ENCODE data around the gene RANBP10.

RANBP10 gene

DNA sequence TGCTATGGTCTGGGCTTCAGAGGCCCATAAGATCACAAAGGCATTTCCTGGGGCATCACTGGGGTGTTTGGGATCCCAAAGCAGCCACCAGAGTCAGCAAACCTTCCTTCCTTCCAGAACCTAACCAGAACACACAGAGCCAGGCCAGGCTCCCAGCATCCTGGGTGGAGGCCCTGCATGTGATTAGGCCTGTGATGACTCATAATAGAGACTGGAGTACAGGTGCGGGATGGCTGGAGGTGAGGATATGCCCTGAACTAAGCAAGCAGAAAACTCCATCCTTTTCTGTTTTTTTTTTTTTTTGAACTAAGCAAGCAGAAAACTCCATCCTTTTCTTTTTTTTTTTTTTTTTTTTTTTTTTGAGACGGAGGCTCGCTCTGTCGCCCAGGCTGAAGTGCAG lies 69.5 kb downstream of the RANBP10 start:
- DNase-seq: no peak

DNA sequence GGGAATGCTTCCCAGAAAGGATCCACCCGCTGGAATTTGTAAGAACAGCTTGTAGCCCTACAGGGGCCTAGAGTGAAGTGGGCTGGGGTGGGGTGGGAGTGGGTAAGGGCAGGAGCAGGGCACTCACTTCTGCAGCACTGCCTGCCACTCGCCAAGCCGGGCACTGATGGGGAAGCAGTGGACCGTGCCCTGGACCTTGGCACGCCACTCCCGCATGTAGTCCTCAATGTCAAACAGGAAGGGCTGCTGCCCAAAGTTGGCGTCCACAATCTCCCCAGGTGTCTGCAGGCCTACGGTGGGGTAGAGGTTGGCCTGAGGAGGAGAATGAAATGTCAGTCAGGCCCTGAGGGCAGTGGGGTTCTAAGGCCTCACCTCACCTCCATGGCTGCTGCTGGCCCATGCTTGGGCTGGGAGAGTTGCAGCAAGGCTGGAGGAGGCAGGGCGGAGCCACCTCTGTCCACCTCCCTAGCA lies 71.6 kb downstream of the RANBP10 start:
- no peak for DNase-seq

DNA sequence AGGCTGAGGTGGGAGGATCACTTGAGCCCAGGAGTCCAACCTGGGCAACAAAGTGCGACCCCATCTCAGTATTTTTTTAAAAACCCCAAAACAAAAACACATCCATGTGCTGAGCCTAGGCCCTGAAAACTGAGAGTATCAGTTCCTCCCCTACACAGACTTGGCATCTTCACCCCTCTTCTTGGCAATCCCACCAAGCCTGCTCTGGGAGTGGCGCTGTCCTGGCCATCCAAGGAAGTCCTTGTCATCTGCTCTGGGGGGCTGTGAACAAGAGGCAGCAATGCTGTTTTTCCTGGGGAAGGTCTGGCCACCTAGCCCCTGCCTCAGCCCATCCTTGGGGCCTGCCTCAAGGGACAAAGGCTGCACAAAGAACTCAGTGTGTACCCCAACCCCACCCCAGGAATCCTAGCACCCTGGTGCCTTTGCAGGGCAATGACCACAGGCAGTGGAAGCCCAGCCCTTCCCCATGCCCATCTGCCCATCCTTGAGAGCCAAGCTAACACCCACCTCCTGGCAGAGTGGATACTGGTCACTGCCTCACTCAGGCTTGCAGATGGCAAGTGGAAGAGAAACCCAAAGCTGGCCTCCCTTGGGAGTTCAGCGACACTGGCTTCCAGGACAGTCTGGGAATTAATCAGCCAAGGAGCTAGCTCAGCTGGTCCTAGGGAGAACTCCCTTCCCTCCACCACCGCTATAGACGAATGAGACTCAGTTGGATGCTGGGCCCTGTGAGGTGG lies 72.5 kb downstream of the RANBP10 start:
- no peak for DNase-seq

DNA sequence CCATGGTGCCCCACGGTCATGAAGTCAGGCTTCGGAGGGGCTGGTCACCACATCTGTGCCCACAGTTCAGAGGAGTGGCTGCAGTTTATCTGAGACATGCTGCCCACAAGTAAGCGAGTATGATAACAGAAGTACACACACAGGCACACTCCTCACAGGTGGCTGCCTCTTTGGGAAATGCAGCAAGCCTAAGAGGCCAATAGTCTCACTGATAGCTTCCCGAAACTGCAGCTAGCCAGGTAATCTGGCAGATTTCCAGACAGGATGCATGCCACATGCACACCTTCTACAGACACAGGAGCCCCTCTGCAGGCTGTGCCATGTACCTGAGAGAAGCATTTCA lies 74.6 kb downstream of the RANBP10 start:
- no peak for DNase-seq

DNA sequence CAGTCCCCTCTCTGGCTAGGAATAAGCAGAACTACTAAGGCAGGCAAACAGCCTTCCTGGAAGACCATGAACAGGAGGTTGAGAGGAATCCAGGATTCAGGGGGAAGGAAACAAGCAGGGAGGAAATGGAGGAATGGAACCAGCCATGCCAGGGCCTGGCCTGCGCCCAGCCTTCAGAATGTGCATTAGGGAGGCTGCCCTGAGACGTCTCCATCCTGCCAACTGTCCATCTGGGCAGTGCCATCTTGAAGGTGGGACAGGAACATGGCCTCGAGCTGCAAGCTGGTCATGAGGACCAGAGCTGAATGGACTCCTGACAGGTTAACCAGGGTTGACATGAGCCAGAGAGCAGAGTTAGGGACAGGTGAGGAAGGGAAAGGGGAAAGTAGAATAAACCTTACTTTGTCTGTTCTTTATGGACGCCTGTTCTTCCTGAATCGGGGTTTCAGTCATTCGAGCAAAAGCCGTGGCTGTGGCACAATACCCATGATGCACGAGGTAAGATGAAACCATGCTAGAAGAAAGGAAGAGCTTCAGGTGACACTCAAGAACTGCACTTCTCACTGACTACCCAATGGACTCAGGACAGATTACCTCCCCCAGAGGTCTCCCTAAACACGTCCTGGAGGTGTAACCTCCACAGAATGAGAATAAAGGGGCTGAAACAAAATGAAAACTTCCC lies 75.1 kb downstream of the RANBP10 start:
- no peak for DNase-seq

DNA sequence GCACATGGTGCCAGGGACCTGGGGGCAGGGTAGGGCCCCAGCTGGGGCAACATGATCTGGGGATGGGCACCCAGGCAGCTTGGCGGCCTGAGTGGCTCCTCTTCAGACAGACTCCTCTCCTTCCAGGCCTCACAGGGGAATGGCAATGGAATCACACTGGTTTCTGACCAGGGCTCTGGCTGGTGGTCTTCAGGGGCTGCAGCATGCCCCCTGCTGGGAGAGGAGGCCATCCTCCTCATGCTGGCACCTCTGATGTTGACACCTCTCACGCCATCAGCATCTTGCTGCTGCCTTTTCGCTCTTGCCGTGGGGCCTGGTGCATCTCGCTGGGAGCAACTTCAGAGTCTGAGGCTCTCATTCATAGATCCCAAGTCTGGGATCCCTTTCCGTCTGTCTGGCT lies 76.0 kb downstream of the RANBP10 start:
- no peak for DNase-seq

DNA sequence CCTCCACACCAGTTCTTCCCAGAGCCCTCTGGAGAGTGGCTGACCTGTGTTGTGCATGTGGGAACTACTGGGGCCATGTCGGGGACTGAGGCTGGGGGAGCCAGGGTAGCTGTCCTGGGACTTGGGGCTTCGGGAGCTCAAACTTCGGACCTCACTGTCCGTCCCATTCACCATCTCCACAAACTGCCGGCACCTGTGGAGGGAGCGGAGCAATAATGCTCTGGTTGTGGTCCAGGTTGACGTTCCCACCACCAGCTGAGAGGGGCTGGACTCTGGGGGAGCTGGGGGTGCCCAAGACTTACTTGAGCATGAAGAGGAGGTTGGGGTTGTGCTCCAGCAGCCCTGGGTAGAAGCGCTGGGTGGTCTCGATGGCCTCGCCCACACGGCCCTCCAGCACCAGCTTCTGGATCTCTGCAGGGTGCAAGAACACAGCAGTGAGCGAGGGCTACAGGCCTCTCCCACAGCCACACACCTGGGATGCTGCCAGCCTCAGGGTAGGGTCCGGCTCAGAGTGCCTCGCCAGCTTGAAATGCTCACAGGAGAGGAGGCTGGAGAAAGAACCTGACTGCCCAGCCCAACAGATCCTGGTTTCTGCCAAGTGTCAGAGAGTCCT lies 76.6 kb downstream of the RANBP10 start:
- DNase-seq: no peak

DNA sequence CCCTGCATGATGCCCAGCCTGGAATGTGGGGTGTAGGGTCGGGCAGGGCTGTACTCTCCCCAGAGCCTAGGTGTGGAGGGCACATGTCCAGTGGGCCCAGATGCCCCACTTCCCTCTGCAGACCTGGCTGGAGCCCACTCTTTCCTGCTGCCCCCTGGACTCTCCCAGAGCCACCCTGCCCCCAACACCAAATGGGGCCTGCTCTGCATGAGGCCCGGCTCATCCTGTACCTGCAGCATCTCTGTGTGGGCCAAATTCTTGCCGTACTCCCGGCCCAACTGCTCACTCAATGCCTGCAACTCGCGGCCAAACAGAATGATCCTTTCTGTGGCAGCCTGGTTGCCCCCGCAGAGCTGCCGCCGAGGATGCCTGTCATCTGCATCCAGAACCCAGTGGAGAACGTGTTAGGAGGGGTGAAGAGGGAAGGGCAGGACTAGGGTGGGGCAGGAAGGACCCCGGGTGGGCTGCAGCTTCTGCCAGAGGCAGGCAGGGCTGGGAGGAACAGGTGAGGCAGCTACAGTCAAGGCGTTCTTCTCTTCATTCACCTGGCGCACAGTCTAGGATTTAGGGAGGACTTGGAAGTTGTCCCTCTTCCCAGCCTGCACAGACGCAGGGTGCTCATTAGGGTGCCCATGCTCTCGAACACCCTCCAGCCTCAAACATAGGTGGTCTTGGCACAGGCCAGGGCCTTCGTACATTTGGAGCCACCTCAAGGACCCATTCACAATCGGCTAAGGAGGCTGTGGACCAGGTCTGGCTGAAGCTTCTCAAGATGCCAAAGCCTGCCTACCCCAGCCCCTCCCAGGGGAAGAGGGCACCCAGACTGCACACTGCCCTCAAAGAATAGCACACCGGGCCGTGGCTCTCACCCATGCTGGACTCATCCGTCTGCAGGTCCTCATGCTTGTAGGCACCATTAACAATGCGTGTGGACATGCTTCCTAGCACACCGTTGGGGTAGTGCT lies 78.6 kb downstream of the RANBP10 start:
- no peak for DNase-seq

DNA sequence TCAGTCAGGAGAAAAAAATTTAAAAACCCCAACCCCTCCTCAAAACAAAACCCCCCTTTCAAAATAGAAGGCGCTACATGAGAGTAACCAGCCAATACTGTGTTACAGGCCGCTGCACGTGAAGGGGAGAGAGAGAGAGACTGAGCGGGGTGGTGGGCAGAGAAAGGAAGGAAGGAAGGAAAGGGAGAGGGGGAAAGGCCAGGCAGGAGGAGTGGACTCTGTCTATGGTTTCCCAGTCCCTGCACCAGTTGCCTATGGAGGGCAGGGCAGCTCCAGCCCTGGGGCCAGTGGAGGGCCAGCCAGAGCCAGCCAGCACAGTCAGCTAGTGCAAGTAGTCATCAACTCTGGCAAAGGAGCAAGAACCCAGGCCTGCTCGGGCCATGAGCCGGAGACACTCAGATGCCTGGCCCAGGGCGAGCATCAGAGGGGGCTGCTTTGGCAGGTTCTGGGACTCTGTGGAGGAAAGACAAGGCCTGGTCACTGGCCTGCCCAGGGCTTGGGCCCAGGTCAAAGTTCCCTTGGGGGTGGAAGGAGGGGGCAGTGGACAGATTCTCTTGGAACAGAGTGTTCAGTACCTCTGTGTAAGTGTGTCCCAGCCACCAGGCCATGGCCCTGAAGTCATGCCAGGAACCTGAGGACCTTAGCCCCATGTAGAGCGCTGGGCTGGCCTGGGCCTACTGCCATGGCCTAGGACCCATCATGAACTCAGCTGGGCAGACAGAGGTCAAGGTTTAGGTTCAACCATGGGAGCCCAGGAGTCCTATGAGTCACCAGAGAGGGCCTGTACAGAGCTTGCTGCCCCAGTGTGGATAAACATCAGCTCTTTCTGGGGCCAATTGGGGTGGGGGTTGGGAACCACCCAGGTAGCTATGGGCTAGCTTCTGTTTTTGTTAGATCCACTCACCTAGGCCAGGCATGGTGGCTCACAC lies 80.0 kb downstream of the RANBP10 start:
- DNase-seq: no peak

DNA sequence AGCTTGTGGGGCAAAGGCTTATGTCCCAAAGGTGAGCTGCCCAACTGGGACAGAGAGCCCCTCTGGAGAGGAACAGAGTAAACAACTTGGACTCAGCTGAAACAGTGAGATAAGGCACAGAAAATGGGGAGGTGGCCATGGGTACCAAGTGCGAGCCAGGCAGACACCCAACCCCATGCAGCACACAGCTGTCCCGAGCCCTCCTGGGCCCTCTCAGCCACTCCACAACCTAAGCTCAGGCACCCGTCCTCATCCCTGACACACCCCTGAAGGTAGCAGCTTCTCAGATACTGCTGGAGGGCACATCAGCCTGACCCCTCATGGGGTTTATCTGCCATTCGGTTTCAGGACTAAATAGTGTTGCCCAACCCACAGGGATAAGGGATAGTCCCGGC lies 82.5 kb downstream of the RANBP10 start:
- no peak for DNase-seq

DNA sequence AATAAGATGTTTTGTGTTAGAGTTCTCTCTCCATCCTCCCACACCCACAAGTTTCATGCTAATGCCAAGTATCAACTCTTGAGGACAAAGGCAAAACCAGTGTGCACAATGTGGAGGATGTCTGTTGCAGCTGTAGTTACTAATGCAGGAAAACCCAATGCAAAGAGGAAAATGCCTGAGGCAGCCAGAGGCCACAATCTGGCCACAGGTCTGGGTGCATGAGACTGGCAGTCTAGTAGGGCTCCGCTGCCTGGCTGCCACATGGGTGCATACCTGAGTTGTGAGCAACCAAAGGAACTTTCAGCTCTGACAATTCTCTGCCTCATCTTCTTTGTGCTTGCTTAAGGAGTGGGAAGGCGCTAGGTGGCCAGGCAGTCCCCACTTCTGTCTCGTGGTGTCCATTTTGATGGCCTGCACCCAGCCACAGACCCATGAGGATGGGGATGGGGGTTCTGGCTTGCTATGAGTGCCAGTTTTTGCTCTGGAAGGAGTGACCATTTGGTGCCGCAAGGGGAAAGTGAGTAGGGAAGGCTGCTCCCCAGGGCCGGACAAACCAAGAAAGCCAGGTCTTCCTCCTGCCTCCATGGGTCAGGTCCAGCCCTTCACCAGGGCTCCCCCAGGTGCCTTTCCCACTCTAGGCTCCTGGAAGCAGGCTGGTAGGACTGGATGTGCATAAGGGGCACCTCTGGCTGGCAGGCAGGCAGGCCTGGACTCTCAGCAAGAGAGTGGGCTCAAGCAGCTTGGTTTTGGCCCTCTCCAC lies 83.0 kb downstream of the RANBP10 start:
- DNase-seq: no peak

DNA sequence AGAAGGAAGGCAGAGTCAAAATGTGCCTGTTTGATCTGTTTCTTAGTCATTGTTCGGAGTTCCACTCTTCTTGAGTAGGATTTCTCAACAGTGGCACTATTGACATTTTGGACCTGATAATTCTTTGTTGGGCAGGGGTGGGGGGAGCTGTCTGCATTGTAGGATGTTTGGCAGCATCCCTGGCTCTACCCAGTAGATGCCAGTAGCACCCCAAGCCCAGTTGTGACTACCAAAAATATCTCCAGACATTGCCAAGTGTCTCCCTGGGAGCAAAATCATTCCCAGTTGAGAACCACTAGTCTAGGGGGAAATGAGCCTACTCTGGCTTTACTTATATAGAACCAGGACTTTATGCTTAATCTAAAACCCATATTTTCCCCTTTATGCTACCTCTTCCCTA lies 86.1 kb downstream of the RANBP10 start:
- no peak for DNase-seq

DNA sequence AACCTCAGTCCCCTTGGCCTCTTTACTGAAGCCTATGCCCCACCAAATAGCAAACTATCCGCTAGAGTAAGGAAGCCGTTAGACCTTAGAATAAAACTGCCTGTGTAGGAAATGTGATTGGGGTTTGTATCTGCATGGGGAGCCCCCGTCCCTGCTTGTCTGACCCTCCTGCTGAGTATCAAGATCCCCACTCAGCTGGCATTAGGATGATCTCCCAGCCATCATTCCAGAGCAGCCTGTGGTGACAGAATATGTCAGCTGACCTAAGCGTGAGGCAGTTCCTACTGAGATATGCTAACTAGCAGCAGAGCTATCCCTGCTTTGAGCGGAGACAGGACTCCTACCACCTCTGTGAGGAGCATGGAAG lies 86.6 kb downstream of the RANBP10 start:
- DNase-seq: peak in 1 of 2 experiments; percentile 17

DNA sequence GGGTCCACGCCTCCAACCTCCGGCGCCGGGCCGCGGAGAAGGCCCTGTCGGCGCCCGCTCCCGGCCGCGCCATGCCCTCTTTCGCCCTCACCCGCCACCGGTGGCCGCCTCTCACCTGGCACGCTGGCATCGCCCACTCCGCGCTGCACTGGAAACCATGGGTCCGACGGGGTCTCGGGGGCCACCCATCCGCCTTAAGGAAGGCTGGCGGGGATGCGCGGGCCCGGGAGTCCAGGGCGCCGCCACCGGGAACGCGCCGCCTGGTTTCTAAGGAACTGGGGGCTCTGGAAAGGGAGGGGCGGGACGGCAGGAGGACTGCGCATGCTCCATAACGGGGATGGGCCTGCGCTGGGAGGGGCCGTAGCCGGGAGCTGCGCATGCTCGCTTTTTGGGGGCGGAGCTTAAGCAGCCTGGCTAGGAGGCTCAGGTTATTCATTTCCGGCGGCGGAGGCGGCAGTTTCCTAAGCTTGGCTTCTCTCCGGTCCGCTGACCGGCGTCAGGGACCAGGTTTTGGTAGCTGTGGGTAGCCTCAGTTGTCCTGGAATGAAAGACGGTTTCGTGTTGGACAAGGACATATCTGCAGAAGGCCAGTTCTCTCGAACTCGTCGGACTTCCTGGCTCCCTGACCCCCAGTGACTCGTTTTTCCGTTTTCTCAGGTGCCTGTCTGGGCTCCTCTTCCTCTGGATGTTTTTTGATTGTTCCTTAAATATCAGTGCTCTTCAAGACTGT lies 87.1 kb downstream of the RANBP10 start, which contains the start of gene GFOD2:
GFOD2 (minus strand) TSS at position 269 of the 730 bp plus-strand sequence. CDS start 33,601 bp downstream, outside the sequence.
- DNase-seq: peak; percentile 67 to 94

DNA sequence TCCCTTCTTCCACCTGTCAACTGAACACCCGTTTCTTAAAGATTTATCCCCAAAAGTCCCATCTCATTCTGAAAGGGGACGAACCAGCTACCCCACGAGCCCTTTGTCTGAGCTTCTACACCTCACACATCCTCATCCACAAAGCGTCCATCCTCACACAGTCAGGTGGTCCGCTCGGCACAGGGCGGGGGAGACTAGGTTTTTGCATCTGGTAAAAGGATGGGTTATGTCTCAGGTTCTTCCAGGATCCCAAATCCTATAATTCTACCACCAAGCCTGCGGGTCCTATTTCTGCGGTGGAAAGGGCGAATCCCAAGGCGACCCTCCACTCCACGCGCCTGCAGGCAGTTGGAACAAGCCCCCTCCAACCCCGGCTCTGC lies 87.7 kb downstream of the RANBP10 start:
- DNase-seq: peak in 1 of 2 experiments; percentile 37

DNA sequence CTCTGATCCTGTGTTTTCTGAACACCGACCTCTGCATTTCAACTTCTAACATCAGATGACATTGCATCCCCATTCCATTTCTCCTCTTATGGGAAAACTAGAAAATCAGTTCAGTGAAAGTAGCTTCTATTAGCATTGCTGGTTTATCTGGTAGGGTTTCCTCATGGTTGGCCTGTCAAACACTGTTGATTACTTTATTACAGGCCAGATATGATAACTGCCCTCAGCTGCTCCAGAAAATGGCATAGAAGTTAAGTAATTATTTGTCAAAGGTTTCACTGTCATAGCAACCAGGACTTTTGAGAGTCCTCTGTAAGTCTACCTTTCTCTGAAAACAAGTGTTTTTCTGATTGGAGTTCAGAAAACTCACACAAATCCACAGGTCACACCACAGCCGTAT lies 90.3 kb downstream of the RANBP10 start:
- DNase-seq: no peak

DNA sequence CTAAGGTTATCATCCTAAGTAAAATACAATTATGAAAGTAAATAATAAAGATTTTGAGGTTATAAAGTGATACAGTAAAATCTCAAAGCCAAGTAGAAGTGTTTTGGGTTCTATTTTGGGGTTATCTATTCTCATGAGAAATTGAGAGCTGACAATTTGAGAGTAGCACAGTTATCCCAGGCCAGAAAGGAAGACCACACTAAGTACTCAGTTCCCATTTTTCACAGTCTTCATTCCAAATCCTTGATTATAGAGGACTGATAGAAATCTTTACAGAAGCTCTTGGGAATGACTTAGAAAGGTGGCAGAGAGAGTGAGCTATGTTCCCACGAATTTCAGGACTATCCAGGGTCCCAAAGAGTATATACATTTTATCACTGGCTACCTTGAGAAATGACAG lies 91.8 kb downstream of the RANBP10 start:
- no peak for DNase-seq

DNA sequence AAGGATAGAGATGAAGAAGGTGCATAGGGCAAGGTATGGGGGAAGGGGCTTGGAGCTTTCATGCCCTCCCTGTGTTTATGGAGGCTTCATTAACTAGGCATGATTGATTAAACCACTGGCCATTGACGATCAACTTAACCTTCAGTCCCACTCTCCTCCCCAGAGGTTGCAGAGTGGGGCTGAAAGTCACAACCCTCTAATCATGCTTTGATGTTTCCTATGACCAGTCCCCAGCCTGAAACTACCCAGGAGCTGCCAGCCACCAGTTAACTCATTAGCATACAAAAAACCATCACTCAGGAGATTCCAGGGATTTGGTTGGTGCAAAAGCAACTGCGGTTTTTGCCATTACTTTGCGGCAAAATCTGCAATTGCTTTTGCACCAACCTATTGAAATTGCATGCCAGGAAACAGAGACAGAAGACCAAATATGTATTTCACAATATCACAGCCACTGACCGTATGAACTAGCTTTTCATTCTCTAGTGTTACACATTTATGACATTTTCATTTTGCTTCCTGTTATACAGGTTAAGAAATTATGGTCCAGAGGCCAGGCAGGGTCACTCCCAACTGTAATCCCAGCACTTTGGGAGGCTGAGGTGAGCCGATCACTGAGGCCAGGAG lies 92.6 kb downstream of the RANBP10 start:
- DNase-seq: no peak

DNA sequence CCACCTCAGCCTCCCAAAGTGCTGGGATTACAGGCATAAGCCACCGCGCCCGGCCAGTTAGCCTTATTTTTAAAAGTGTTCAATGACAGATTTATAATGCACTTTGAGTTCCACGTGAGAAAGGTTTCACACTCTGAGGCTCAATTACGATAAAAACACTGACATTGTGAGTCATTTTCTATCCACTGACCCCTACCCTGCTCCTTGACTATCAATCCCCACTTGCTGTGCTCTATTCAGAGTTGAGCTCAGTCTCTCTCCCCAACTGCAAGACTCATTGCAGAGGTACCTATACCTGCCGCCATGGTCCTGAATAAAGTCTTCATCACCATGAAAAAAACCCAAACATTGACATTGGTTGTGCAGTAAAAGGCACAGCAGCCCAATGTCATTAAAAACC lies 95.8 kb downstream of the RANBP10 start:
- DNase-seq: no peak

DNA sequence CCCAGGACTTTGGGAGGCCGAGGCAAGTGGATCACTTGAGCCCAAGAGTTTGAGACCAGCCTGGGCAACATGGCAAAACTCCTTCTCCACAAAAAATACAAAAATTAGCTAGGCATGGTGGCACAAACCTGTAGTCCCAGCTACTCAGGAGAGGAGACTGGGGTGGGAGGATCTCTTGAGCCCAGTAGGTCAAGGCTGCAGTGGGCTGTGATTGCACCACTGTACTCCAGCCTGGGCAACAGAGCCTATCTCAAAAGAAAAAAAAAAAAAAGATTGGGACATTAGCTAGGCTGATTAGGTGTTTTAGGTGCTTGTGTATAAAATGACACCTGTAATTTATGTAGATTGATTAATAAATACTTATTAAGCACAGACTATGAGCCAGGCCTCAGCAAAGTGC lies 97.3 kb downstream of the RANBP10 start:
- DNase-seq: no peak

All from NCI-H526 (cell line).